Myocyte (in vitro differentiated cells): ENCODE data around the gene CCDC194. TPM values are rescaled to one million over a fixed set of nuclear protein-coding genes. Genes with fewer than 3 reads are reported as not detected.

Experiments
- DNase-seq: peaks from one replicate; pipeline ENCODE4 v3.0.0-alpha.2; 2012; ENCODE audit warnings: low read depth
- polyA plus RNA-seq: library from polyadenylated mRNA; unstranded; fragments of >200 nt; gene quantifications from one replicate; pipeline ENCODE4 v1.2.1, GENCODE V29; 2012; ENCODE audit warnings: missing spikeins
- total RNA-seq: library from RNA; depleted of rRNA; stranded (reverse); fragments of >200 nt; gene quantifications from 2 replicates; pipeline ENCODE4 v1.2.3, GENCODE V29; 2014

The CCDC194 gene, protein sequence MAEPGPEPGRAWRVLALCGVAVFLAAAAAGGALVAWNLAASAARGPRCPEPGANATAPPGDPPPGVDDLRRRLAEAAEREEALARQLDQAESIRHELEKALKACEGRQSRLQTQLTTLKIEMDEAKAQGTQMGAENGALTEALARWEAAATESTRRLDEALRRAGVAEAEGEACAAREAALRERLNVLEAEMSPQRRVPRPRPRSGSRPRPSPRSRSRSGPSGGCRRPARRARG
- total RNA-seq = not detected in 2 replicates
- polyA plus RNA-seq = not detected

DNA sequence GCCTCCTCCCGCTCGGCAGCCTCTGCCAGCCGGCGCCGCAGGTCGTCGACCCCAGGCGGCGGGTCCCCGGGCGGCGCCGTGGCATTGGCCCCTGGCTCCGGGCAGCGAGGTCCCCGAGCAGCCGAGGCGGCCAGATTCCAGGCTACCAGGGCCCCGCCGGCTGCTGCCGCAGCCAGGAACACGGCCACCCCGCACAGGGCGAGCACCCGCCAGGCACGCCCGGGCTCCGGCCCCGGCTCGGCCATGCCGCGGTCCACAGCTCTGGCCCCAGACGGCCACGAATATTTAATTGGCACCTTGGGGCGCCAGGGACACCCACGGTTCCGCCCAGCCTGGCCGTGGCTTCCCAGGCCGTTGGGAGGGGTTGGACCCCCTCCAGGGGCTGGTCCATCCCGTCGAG, at the start of gene CCDC194:
CCDC194 (minus strand) TSS at position 283 of the 400 bp plus-strand sequence; CDS start at position 245, 38 bp downstream.
- DNase-seq = no peak

DNA sequence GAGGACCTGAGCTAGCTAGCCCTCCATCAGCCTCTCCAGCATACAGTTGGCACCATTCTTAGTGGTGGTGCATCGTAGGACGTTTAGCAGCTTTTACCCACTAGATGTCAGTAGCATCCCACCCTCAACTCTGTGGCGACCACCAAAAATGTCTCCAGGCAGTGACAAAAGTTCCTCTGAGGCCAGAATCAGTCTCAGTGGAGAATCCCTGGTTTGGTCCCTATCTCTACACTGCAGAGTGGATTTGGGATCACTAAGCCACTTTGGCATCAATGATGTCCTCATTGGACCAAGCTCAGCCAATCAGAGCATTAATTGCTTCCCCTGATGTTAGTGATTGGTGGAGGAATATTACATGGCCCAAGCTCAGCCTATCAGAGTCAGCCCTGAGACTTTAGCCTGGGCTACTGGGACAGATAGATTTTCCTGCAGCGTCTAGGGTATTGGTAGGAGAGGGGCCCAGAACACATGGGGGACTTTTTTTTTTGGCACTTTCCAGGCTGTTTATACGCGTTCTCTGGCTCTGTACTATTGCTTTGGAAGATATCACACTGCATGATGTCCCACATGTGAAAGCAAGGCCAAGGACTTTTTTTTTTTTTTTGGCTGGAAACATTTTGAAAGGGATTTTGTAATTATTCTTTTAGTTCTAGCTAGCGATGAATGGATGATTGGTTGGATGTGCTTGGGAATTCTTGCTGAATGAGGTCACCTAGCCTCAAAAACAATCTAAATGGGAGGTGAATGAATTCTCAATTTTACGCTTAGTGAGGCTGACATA, 47.4 kb upstream of the CCDC194 start:
- DNase-seq = peak; percentile 13

DNA sequence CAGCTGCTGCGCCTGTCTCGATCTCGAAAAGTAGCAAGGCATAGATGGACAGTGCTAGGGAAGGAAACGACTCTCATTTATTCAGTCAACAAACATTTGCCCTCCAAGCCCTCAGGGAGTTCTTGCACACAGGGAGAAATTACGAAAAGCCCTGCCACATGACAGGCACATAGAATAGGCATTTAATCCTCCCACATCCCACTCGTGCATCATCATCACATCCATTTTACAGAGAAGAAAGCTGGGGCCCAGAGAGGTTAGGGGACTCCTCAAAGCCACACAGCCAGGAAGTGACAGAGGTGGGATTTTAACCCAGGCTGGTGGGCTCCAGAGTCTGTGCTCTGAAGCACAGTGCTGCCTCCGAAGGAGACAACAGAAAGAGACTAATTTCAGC, 42.9 kb upstream of the CCDC194 start:
- no peak for DNase-seq

DNA sequence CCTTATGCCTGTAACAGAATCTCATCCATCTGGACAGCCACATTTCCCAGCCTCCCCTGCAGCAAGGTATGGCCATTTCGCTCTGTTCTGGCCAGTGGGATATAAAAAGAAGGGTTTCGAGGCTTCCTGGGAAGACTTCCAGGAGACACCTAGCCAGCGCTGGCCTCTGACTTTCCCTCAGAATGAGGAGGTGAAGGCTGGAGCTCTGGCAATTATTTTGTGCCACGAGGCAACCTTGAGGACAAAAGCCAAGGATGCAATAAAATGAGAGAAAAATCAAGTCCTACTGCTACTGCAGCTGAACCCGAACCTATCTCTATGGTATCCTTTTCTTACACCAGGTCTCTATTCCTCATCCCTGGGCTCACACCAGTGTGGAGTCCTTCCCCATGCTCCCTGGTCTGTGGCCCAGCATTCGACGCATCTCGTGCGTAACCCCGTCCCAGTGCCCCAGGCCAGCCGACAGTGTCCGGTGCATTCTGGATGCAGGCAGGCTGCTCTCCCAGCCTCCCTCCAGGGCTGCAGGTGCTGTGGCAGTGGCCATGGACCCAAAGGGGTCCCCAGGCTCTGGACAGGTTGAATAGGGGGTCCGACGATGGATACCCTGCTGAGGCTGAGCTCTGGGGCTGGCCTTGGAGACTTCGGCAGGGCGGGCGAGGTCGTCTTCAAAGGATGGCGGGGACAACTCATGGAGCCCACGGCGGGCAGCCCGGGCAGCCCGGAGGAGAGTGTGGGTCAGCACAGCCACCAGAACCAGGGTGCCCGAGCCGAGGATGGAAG, 42.3 kb upstream of the CCDC194 start:
- no peak for DNase-seq

DNA sequence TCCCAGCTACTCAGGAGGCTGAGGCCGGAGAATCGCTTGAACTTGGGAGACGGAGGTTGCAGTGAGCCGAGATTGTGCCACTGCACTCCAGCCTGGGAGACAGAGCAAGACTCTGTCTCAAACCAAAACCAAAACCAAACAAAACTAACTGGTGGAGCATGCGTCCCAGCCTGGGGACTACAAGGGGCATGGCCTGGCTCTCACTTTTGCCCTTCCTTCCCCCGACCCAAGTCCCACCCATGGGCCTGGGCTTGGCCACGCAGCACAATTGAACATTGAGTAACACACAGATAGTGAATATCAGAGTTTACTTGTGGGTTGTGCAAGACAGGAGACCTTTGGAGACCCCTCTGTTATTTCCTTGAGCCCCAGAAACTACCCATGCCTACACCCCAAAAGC, 41.2 kb upstream of the CCDC194 start:
- DNase-seq = no peak

DNA sequence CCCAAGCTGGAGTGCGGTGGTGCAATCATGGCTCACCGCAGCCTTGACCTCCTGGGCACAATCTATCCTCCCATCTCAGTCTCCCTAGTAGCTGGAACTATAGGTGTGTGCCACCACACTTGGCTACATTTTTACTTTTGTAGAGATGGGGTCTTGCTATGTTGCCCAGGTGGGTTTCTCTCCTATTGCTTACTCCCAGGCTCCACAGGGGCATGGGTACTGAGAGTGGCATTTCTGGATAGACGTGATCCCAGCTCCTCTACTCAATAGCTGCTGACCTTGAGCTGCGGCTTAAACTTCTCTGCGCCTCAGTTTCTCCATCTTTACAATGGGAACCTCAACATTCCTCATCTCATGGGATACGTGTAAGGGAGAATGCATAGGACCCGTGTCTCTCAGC, 37.4 kb upstream of the CCDC194 start:
- no peak for DNase-seq

DNA sequence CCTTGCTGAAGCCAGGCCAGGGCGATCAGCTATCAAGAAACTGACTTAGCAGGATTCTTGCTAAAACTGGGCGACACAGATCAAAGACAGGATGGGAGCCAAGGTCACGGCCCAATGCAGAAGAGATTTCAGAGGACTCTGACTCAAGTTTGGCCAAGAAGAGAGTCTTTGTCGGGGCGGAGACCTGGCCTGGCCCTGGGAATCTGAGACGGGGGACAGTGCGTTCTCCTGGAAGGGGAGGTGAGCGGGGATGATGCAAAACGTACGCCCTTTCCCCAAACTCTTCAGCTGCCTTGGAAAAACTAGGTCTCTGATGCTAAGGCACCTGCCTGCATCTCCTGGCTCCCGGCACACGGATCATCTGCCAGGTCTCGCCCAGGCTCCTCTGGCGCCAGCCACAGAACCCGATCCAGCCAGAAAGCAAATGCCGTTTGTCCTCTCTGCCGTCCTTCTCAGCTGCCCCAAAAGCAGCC, 35.7 kb upstream of the CCDC194 start:
- DNase-seq = no peak

DNA sequence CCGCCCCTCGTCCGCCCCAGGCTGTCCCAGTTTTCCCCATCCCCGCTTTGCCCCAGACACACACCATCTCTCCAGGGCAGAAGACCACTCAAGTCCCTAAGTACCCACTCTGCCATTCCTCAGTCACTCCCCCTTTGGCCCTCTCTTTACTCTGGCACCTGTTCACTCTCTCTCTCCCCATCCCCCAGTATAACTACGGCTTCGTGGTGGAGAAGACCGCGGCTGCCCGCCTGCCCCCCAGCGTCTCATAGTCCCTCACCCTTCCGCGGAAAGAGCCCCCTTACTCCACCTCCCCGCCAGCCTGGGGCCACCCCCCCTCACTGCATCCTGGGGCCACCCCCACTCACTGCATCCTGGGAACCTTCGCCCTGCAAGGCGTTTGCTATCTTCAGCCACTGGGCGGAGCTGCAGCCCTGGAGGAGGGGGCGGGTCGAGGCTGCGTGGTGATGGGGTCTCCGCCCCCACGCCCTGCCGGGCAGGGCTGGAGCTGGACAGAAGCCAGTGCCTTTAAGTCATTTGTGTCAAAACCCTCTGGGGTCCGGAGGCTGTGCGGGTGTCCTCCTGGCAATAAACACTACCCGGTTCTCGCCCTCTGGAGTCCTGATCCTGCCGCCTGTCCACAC, 30.9 kb upstream of the CCDC194 start:
- peak; percentile 8 for DNase-seq

DNA sequence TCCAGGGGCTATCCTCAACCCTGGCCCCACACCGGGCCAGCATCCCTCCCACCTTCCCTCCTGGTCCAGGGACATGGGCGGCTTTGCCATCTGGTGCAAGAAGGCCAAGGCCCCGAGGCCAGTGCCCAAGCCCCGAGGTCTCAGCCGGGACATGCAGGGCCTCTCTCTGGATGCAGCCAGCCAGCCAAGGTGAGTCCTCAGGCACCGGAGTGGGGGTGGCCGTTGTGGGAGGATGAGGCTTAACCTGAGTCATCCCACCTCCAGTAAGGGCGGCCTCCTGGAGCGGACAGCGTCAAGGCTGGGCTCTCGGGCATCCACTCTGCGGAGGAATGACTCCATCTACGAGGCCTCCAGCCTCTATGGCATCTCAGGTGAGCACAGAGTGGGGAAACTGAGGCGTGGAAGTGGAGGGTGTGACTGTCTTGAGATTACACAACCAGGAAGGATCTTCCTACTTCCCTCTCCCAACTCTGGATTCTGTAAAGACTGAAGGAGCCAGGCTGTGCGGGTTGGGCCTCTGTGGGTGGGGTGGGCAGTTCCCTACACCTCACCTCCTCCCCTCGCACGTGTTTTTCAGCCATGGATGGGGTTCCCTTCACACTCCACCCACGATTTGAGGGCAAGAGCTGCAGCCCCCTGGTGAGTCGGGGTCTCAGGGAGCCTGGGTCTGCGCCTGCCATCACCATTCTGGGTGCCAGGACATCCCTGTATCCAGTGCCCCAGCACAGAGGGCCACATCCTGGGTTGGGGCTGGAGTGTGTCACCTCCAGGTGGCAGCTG, 29.6 kb upstream of the CCDC194 start:
- no peak for DNase-seq

DNA sequence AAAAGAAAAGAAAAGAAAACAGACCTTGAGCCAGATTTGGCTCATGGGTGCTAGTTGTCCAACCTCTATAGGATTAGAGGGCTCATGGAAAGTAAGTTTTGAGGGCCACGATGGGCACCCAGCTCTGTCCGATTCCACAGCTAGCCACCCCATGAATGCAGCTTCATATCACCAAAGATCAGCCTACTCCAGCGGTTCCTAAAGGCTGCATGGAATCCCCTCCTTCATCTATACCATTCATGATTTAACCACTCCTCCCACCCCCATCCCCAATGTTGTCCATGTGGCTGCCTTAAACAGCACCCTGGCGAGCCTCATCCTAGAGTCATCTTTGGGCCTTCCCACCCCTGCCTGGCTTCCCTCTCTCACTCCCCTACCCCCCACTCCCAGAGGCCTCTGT, 27.9 kb upstream of the CCDC194 start:
- DNase-seq = no peak

DNA sequence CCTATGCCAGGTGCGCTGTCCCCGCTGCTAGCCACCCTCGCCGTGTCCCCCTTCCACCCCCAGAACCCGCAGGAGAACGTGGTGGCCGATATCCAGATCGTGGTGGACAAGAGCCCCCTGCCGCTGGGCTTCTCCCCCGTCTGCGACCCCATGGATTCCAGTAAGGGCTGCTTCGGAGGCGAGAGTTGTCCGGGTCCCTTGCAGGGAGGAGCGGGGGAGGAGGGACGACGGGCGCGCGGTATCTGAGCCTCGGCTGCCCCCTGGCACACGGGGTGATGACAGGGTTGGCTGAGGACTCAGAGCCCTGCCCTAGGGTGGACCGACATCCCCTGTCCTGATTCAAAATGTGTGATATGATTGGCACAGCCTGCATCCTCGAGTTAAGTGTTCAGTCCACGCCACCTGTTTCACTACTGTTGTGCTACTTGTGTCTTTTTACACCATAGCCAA, 26.5 kb upstream of the CCDC194 start:
- peak; percentile 24 for DNase-seq

DNA sequence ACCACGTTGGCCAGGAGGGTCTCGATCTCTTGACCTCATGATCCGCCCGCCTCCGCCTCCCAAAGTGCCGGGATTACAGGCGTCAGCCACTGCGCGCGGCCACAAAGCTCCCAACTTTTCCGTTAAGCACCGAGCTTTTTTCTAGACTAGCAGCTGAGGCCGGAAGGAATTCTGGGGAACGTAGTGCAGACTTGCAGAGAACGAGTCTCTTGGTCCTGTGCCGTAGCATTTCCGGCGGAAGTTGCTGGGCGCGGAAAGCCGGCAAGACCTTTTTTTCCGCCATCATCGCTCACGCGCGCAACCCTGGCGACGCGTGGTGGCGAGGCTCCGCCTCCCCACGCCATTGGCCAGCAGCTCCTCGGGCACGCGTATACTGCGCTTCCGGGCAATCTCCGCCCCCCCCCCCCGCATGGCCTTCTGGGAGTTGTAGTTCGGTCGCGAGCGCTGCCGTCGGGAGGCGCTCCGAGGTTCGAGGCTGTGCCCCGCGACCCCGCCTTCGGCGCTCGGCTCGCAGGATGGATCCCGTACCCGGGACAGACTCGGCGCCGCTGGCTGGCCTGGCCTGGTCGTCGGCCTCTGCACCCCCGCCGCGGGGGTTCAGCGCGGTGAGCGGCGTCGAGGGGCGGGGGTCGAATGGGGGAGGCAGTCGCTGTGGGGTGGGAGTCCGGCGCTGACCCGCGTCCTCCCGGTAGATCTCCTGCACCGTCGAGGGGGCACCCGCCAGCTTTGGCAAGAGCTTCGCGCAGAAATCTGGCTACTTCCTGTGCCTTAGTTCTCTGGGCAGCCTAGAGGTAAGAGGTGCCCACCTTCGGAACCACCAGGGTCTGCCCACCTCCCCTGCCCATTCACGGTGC, 25.9 kb upstream of the CCDC194 start, which contains the start of gene MVB12A:
MVB12A (plus strand) TSS at position 427 of the 854 bp plus-strand sequence; CDS start at position 516, 89 bp downstream.
- DNase-seq = peak; percentile 99

DNA sequence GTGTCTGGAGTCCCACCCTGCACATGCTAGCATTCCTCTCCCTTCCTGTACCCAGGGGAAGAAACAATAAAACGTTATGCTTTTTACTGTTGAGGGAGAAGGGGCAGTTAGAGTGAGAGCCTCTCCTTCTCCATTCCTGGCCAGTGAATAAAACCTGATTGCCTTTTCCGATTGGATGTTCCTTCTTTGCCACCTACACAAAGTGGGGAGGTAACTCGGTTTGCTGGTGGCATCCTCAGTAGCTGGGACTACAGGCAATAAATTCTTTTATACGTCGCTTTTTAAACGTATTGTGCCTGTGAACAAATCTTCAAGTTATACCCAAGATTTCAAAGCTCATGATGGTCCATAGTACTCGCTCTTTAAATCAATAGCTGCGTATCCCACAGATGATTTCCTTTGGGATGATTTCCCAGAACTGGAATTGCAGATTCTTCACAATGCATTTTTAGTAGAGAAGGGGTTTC, 25.2 kb upstream of the CCDC194 start:
- DNase-seq = no peak

DNA sequence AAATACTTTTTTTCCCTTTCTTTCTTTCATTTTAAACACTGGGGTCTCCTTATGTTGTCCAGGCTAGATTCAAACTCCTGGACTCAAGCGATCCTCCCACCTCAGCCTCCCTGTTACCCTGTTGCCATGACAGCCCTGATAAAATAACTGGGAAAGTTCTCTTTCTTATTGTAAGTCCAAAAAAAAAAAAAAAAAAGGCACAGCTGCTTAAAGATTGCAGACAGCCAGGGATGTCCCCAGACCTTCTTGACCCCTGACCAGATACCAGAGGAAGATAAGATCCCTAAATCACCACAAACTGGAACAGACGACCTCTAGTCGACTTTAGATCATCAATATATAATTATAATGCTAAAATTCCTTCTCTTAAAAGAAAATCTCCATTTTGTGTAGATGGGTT, 24.7 kb upstream of the CCDC194 start:
- no peak for DNase-seq

DNA sequence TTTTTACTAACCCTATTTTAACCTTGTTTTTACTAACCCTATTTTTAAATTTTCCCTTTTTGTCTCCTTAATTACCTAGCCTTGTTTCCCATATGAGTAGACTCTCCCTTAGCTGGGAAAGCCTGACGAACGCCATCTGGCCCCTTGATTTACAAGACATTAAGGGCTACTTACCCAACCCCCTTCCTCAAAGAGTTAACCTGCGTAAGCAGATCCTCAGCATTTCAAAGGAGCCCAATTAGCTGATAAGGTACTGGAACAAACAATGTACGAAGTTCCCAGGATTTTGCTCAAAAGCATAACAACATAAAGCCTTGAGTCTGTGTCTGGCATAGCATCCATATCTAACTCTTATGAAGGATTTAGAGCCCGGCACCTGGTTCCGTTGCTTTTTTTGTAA, 21.1 kb upstream of the CCDC194 start:
- DNase-seq = no peak

DNA sequence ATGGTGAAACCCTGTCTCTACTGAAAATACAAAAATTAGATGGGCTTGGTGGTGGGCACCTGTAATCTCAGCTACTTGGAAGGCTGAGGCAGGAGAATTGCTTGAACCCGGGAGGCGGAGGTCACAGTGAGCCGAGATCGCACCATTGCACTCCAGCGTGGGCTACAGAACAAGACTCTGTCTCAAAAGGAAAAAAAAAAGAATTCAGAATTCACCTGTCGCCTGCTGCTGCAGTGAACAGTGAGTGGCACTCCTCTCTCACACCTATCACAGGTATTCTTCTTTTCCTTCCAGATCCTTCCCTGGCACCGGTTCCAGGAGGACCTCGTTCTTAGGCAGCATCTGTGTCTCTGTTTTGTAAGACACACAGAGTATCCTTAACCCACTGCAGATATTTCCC, 20.1 kb upstream of the CCDC194 start:
- DNase-seq = no peak

DNA sequence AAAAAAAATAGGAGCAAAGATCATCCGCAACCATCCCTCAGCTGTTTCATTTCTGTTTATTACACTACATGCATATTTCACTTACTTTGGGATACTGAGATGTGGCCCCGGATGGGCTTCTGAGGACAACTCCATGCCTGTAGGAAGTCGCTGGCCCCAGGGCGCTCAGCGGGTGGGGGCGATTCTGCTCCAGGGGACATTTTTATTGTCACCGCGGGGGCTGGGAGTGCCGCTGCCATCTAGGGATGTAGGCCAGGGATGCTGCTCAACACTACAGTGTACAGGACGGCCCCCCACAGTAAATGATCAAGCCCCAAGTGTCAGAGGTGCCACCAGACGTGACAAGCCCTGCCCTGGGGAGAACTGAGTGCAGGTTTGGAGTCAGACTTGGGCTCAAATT, 17.8 kb upstream of the CCDC194 start:
- DNase-seq = no peak

DNA sequence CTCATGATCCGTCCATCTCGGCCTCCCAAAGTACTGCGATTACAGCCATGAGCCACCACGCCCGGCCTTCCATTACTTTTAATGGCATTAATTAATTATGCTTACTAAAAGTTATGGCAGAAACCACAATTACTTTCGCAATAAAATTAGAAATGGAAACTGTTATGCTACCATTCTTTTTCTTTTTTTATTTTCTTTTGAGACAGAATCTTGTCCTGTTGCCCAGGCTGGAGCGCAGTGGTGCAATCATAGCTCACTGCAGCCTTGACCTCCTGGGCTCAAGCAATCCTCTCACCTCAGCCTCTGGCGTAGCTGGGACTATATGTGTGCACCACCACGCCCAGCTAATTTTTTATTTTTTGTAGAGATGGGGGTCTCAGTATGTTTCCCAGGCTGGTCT, 16.0 kb upstream of the CCDC194 start:
- DNase-seq = no peak

DNA sequence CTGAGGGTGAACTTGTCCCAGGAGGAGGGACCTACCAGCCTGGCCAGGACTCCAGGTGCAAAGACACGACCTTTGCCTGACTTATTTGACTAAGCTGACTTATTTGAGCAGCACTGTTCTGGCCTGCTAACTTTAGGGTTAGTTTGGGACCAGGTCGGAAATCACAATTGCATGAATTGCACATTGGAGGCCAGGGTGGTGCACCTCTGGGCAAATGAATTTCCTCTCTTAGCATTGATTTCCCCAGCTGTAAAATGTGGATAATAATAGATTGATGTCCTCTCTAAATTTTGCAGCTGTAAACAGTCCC, 12.8 kb upstream of the CCDC194 start:
- no peak for DNase-seq
